B cell (primary cell): ENCODE data around the gene ALDH8A1. TPM values are rescaled to one million over a fixed set of nuclear protein-coding genes. Genes with fewer than 3 reads are reported as not detected.

ENCODE experiments used
- ATAC-seq: fragments of 200-7000 bp; cut with Tn5 transposase; one replicate; pipeline ENCODE4 v1.10.0; 2021; ENCODE audit warnings: low read depth, mild to moderate bottlenecking, moderate number of reproducible peaks, moderate library complexity
- CTCF ChIA-PET: fragments of 350-600 bp; sonication (Branson Sonifier 250); formaldehyde crosslinking; loops from one replicate; lab custom pipeline; 2021; ENCODE audit warnings: antibody characterized with exemption, inconsistent platforms; lab: Charles Lee
- POLR2A ChIA-PET: fragments of 350-600 bp; sonication (Branson Sonifier 250); formaldehyde crosslinking; loops from one replicate; lab custom pipeline; 2021; ENCODE audit warnings: antibody characterized with exemption; lab: Charles Lee
- DNase-seq: peaks from one replicate; pipeline ENCODE4 v3.0.0; 2013
- H2AFZ ChIP-seq: 2 replicates; pipeline ENCODE4 v1.6.1; 2012; ENCODE audit warnings: mild to moderate bottlenecking, low read depth, low read length; ENCODE audit not compliant: insufficient read depth, poor library complexity, severe bottlenecking
- H3K27ac ChIP-seq, 2 donors: 1 replicate in 1 of 2; 2 replicates in 1 of 2; pipeline ENCODE4 v1.5.1; 2012 to 2013; ENCODE audit warnings: low read length in 2 of 2, mild to moderate bottlenecking in 2 of 2, moderate library complexity in 1 of 2
- H3K27me3 ChIP-seq, 4 experiments: fragments of 200-600 bp in 1 of 4; sonication (generic) in 1 of 4; replicated peaks in 1 of 4; 1 replicate in 2 of 4; 2 replicates in 2 of 4; pipeline versions ENCODE4 v1.6.1 to v1.7.0; 2013 to 2016; ENCODE audit warnings: low read length in 3 of 4, mild to moderate bottlenecking in 2 of 4, mixed read lengths in 1 of 4, moderate library complexity in 1 of 4; ENCODE audit not compliant: insufficient read depth in 4 of 4, control insufficient read depth in 3 of 4; ENCODE audit errors: control extremely low read depth in 1 of 4
- H3K36me3 ChIP-seq, 2 experiments: replicated peaks in 1 of 2; 1 replicate in 1 of 2; 2 replicates in 1 of 2; pipeline versions ENCODE4 v1.6.1 to v1.7.1; 2013; ENCODE audit warnings: low read length in 1 of 2; ENCODE audit not compliant: insufficient read depth in 2 of 2, control insufficient read depth in 1 of 2; ENCODE audit errors: control extremely low read depth in 1 of 2, extremely low read depth in 1 of 2
- H3K4me1 ChIP-seq, 2 donors: fragments of 200-600 bp in 1 of 2; sonication (generic) in 1 of 2; 1 replicate in 1 of 2; 2 replicates in 1 of 2; pipeline versions ENCODE4 v1.5.1 to v1.6.1; 2013 to 2017; ENCODE audit warnings: low read length in 2 of 2; ENCODE audit not compliant: control insufficient read depth in 2 of 2, insufficient read depth in 2 of 2
- H3K4me2 ChIP-seq: replicated peaks from 2 replicates; pipeline ENCODE3; 2012; ENCODE audit warnings: mild to moderate bottlenecking, low read depth, low read length; ENCODE audit not compliant: poor library complexity, severe bottlenecking
- H3K4me3 ChIP-seq, 5 experiments: fragments of 200-600 bp in 1 of 5; sonication (generic) in 1 of 5; 1 replicate in 3 of 5; 2 replicates in 2 of 5; pipeline versions ENCODE4 v1.5.1 to v1.7.0; 2011 to 2016; ENCODE audit warnings: low read length in 4 of 5, mild to moderate bottlenecking in 4 of 5, low read depth in 2 of 5, control low read depth in 1 of 5, moderate library complexity in 1 of 5; ENCODE audit not compliant: insufficient read depth in 1 of 5; ENCODE audit errors: control extremely low read depth in 1 of 5, extremely low read depth in 1 of 5
- H3K79me2 ChIP-seq: fragments of 200-600 bp; sonication (generic); one replicate; pipeline ENCODE4 v1.6.0; 2016; ENCODE audit warnings: low read length; ENCODE audit not compliant: control insufficient read depth, insufficient read depth
- H3K9ac ChIP-seq: fragments of 200-600 bp; sonication (generic); 2 replicates; pipeline ENCODE4 v1.6.1; 2017; ENCODE audit warnings: mild to moderate bottlenecking, low read length, moderate library complexity
- H3K9me3 ChIP-seq, 3 donors: one replicate each; pipeline versions ENCODE4 v1.6.1 to v1.7.1; 2013; ENCODE audit warnings: low read length in 2 of 3; ENCODE audit not compliant: control insufficient read depth in 2 of 3, insufficient read depth in 1 of 3; ENCODE audit errors: control extremely low read depth in 1 of 3
- H4K20me1 ChIP-seq: 2 replicates; pipeline ENCODE4 v1.6.0; 2012; ENCODE audit warnings: mild to moderate bottlenecking, low read length; ENCODE audit not compliant: insufficient read depth, control insufficient read depth, poor library complexity, severe bottlenecking
- H3K27ac Mint-ChIP-seq: one replicate; pipeline ENCODE4 v1.8.0; 2021; ENCODE audit warnings: mixed read lengths
- H3K27me3 Mint-ChIP-seq: one replicate; pipeline ENCODE4 v1.8.0; 2021; ENCODE audit warnings: mixed read lengths
- H3K4me1 Mint-ChIP-seq: one replicate; pipeline ENCODE4 v1.8.0; 2021; ENCODE audit warnings: mixed read lengths
- H3K4me3 Mint-ChIP-seq: one replicate; pipeline ENCODE4 v1.8.0; 2021; ENCODE audit warnings: mixed read lengths
- H3K9me3 Mint-ChIP-seq: one replicate; pipeline ENCODE4 v1.8.0; 2022; ENCODE audit warnings: mixed read lengths; ENCODE audit not compliant: insufficient read depth
- CTCF ChIP-seq: fragments of 200-600 bp; IDR thresholded peaks from one replicate; pipeline ENCODE4 v1.8.0; 2022; ENCODE audit warnings: antibody characterized with exemption, mild to moderate bottlenecking
- EZH2 ChIP-seq: IDR thresholded peaks from 2 replicates; pipeline ENCODE4 v1.6.1; 2012; ENCODE audit warnings: borderline replicate concordance, low read depth, mild to moderate bottlenecking, moderate library complexity, low read length; ENCODE audit not compliant: insufficient read depth, poor library complexity, severe bottlenecking
- WGBS: methylation state at CpG from one replicate; pipeline ENCODE4 v1.1.5; 2013; ENCODE audit warnings: missing lambda C conversion rate; ENCODE audit not compliant: insufficient coverage; 5-methylcytosine and 5-hydroxymethylcytosine counted together
- intact Hi-C: fragments of 100-400 bp; cut with micrococcal nuclease; formaldehyde crosslinking; loops from one replicate; pipeline ENCODE4 v1.10.0; 2022
- polyA plus RNA-seq: library from polyadenylated mRNA; depleted of rRNA; stranded (reverse); fragments of >200 nt; gene quantifications from 2 replicates; pipeline ENCODE4 v1.2.3, GENCODE V29; 2012
- total RNA-seq, 2 donors: library from RNA; stranded (reverse); fragments of 120-200 nt in 1 of 2; gene quantifications; 1 replicate in 1 of 2; 2 replicates in 1 of 2; pipeline versions ENCODE4 v1.2.3 to v1.2.4, GENCODE V29; 2013 to 2022

ALDH8A1 gene
- total and polyA plus RNA-seq, 2 donors (not counting 1 experiment from before 2014, with no cell fraction given) = 0.49 to 1.1 TPM

GRCh38 chr6:134983823-134984222 lies 33.9 kb upstream of the ALDH8A1 start:
- peaks cover 6% of the 10 kb centered on the region for H3K4me1 Mint-ChIP-seq
- Histone ChIP-seq H2AFZ (no peak overlapping the region), H3K27me3 (no peaks in the 10 kb centered on the region), H3K4me1 (no peaks in the 10 kb centered on the region), H3K36me3 (peaks cover 6 to 42% of the 10 kb centered on the region in 2 experiments), H3K4me2 (no peak overlapping the region), H3K4me3 (no peak overlapping the region), H3K27ac (no peak overlapping the region), H3K9me3 (no peaks in the 10 kb centered on the region), H3K9ac (no peak overlapping the region), H3K79me2 (no peaks in the 10 kb centered on the region), H4K20me1 (no peaks in the 10 kb centered on the region)
- no peaks in the 10 kb centered on the region for H3K9me3 Mint-ChIP-seq
- intact Hi-C loops = no loop called here
- DNase-seq (no peak), ATAC-seq (no peak)
- no peak for TF ChIP-seq EZH2
- no peak for TF ChIP-seq CTCF
- no peak overlapping the region for H3K27ac Mint-ChIP-seq
- H3K4me3 Mint-ChIP-seq = no peak overlapping the region
- CTCF ChIA-PET = no interaction called here
- no CpG with 5 or more reads among the region's 2 CpGs for WGBS
- no peaks in the 10 kb centered on the region for H3K27me3 Mint-ChIP-seq
- POLR2A ChIA-PET = no interaction called here

DNA sequence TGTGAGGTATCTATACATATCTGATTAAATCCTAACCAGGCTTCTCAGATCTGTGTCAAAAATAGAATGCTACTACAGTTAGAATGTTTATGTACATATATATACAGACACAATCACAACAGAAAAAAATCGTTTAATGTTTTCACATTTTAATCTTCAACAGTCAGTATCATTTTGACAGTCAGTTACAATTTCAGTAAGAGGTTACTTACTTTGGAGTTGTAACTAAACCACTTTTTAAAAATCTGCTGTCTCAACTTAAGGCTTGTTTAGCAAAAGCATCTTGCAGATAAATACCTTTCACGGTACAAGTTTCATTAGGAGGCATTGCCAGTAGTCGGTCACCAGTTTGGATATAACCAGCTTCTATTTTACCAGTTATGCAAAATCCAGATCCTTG lies 32.3 kb upstream of the ALDH8A1 start:
- Histone ChIP-seq H3K36me3 (peaks cover 9 to 45% of the 10 kb centered on the region in 2 experiments), H3K79me2 (no peaks in the 10 kb centered on the region), H3K9ac (no peak overlapping the region), H3K4me2 (no peak overlapping the region), H3K9me3 (no peaks in the 10 kb centered on the region), H3K4me1 (no peaks in the 10 kb centered on the region), H3K27me3 (no peaks in the 10 kb centered on the region), H4K20me1 (no peaks in the 10 kb centered on the region), H3K4me3 (no peak overlapping the region), H2AFZ (no peak overlapping the region), H3K27ac (no peak overlapping the region)
- no peak for ATAC-seq
- DNase-seq = no peak
- intact Hi-C loops = no loop called here
- no peak overlapping the region for H3K27ac Mint-ChIP-seq
- H3K27me3 Mint-ChIP-seq = no peaks in the 10 kb centered on the region
- CTCF ChIA-PET = no interaction called here
- peaks cover 6% of the 10 kb centered on the region for H3K4me1 Mint-ChIP-seq
- WGBS = 86% methylated on average over 1 of the region's 3 CpGs
- TF ChIP-seq CTCF = no peak
- no peak for TF ChIP-seq EZH2
- POLR2A ChIA-PET = no interaction called here
- H3K4me3 Mint-ChIP-seq = no peak overlapping the region
- no peaks in the 10 kb centered on the region for H3K9me3 Mint-ChIP-seq
